Adipose tissue (tissue), 3 donors: ENCODE measurements around the gene DMBT1. TPM values are rescaled to one million over a fixed set of nuclear protein-coding genes. Genes with fewer than 3 reads are reported as not detected.

Source experiments
- H3K27ac ChIP-seq: one replicate; pipeline ENCODE4 v1.5.1; 2013; ENCODE audit warnings: low read depth, low read length
- WGBS, 3 donors: extraction: QIAGEN DNeasy Blood & Tissue Kit; methylation state at CpG; one replicate each; pipeline ENCODE4 v1.1.7; 2013; 5-methylcytosine and 5-hydroxymethylcytosine counted together
- polyA plus RNA-seq, 3 donors: library from polyadenylated mRNA; stranded (reverse); fragments of 200-250 nt; gene quantifications; one replicate each; pipeline ENCODE4 v1.2.3, GENCODE V29; 2013
- donor health status: healthy with polysubstance abuse.
- donor health status: Bipolar disorder and iron deficiency.
- donor health status: healthy.

The DMBT1 gene
- polyA plus RNA-seq, 3 donors = 0.03 to 0.63 (median 0.11) TPM

DNA sequence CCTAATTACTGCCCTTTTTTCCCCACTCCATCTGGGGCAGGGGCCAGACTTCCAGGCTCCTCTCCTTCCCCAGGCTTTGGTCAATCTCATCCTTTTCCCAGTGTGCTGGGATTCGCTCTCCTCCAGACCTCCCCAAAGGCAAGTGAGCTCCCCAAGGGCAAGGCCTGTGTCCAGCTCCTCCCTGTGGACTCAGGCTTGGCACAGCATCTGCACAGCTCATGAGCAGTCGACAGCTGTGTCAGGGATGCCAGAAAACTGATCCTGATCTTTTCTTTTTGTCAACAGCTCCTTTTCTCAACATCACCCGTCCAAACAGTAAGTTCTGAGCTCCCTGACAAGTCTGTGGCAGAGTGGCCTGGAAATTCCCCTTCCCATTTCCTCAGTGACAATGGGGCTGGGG lies 72.0 kb downstream of the DMBT1 start:
- H3K27ac ChIP-seq = no peak overlapping the region
- 42 to 59% (median 58%) methylated on average over 3 of the region's 3 CpGs for WGBS, 3 donors

DNA sequence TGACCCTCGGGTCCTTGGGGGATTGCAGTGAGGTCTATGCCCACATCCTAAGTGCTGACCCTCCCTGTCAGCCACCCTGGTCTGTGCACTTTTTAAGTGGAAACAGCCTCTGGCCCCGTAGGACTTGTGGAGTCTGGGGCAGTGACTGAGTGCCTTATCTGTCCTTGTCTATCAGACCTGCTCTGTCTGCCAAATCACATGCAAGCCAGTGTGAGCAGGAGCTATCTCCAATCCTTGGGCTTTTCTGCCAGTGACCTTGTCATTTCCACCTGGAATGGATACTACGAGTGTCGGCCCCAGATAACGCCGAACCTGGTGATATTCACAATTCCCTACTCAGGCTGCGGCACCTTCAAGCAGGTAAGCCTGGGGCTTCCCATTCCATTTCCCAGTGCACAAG lies 76.4 kb downstream of the DMBT1 start:
- no peak overlapping the region for H3K27ac ChIP-seq
- 27 to 75% (median 67%) methylated on average over 7 of the region's 7 CpGs for WGBS, 3 donors

DNA sequence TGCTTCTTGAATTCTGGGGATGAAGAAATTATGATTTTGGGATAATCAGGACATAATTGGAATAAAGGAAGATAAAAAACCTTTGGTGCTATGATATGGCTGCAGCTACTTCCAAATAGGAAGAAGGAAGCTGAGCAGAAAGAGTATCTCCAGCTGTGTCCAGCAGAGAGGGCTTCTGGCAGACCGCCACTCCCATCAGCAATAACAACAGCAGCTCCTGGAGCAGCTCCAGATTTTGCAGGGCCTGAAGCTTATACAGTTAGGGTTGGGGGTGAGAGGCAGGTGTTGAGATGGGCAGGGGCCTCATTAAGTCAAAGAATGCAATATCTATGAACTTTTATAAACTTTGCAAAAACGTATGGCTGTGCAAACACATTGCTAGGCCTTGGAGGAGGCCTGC lies 76.8 kb downstream of the DMBT1 start:
- WGBS, 3 donors = 35 to 55% (median 45%) methylated on average over 2 of the region's 2 CpGs
- H3K27ac ChIP-seq = no peak overlapping the region

DNA sequence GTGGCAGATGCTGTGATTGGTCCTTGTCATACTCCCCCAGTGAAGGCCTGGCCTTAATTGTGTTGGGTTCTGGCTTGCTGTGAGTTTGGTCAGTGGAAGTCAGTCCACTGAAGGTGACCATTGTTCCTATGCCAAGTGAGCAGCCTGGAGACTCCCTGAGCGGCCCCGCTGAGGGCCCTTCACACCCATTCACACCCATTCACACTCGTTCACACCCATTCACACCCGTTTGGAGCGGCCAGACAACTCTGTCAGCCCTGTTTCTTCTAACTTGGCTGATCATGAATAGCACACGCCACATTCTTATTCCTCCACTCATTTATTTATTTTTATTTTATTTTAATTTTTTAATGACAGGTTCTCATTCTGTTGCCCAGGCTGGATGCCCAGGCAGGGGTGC lies 77.6 kb downstream of the DMBT1 start:
- H3K27ac ChIP-seq = no peak overlapping the region
- 95 to 97% (median 96%) methylated on average over 6 of the region's 6 CpGs for WGBS, 3 donors

DNA sequence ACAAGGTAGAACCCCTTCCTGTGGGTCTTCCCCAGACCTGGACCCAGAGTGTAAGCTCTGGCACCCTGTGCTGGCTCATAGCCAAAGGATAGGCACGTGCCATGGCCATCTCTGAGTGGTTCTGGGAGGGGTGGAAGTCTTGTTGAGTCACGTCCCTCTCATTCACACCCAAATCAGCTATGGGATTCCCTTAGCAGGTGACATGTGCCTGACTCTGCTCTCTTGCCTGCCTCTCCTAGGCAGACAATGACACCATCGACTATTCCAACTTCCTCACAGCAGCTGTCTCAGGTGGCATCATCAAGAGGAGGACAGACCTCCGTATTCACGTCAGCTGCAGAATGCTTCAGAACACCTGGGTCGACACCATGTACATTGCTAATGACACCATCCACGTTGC lies 79.2 kb downstream of the DMBT1 start:
- WGBS, 3 donors = 70 to 76% (median 73%) methylated on average over 7 of the region's 7 CpGs
- H3K27ac ChIP-seq = no peak overlapping the region

DNA sequence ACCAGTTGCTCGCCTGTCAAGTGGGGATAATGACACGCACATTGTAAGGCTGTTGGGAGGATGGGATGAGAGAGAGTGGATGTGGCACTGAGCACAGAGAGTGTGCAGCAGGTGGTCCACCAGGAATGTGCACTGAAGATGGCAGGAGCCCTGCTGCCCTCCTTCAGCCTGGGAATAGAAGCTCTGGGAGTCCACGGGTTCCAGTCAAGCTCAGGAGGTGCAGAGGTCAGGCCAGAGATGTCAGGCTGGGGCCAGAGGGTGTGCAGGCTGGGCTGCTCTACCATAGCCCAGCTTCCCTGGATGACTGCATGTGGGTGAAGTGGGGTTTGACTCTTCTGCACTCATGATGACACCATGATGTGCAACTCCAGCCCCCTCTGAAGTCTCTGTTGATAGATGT lies 80.4 kb downstream of the DMBT1 start:
- WGBS, 3 donors = 65 to 83% (median 66%) methylated on average over 3 of the region's 3 CpGs
- no peak overlapping the region for H3K27ac ChIP-seq

DNA sequence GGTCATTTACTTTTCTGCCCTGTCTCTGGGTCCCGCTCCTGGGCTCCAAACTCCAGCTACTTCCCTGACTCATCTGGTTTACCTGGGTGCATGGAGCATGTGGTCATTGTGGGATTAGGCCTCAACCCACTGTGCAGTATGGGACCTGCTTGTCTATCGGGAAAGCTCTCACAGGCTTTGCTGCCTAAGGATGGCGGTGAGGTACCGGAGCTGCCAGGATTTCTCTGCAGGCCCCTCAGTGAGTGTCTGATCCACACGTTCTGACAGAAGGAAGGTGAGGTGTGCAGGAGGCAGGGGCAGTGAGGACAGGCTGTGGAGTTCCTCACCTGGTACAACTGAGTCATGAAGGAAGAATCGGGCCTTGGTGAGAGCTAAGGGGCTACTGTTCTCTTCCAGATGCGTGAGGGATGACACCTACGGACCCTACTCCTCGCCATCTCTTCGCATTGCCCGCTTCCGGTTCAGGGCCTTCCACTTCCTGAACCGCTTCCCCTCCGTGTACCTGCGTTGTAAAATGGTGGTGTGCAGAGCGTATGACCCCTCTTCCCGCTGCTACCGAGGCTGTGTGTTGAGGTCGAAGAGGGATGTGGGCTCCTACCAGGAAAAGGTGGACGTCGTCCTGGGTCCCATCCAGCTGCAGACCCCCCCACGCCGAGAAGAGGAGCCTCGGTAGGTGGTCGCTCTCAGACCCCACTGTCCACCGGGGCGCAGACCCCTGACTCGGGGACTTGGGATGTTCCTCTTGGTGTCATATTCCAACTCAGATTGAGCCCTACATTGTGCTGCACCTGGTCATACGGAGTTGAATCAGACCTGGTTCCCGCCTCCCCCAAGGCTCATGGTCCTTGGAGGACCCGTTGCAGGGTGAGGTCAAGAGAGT lies 82.4 kb downstream of the DMBT1 start:
- WGBS, 3 donors = 89 to 92% (median 89%) methylated on average over 31 of the region's 31 CpGs
- no peak overlapping the region for H3K27ac ChIP-seq

DNA sequence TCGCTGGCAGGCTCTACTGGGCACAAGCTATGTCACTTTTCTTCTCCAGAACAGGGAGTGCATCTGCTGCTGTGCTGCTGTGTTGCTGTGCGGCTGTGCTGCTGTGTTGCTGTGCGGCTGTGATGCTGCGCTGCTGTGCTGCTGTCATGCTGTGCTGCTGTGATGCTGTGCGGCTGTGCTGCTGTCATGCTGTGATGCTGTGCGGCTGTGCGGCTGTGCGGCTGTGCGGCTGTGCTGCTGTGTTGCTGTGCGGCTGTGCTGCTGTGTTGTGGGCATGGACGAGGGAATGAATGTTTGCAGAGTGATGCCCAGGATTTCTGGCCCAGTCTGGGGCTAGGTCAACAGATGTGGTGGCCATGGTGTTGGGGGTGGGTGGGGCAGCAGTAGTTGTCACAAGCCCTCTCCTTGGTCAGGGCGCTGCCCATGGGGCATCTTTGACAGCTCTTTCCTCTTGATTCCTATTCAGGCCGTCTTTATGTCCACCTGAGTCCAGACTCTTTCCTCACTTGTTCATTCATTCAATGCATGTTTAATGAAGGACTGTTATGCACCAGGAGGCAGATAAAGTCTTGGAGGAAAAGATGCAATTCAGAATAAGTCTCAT lies 83.5 kb downstream of the DMBT1 start:
- 81 to 93% (median 83%) methylated on average over 9 to 13 of the region's 13 CpGs for WGBS, 3 donors
- H3K27ac ChIP-seq = no peak overlapping the region

DNA sequence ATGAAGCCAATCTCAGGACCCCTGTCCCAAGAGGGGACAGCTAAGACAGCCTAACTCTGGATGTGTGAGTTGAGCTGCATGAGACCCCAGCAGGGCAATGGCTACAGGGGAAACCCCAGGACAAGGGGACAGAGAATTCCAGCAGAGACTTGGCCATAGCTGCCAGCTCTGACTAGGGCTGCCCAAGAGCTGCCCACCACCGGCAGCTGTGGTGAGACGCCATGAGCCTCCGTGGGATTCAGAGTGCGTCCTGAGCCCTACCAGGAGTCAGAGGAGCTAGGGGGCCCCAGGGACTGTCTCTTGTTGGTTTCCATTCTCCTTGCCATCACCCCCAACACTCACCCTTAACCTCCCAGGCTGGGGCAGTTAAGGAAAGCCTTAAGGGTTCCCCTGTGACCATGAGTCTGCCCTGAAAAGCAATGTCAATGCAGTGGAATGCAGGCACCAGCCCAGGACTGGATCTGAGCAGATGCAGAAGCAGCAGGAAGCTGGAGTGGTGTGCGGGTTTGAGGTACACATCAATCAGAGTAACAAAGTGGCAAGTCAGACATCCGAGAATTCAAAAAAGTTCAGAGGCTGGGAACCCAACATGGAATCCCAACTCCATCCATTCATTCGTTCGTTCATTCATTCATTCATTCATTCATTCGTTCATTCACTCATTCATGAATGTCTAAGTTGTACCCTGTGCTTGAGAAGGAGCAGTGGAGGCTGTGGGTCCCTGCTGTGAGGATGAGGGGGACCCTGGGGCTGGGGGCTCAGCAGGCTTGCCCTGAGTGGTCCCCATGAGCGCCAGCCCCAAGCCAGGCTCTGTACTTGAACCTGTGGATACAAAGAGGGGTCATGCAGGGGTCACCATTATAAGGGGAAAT lies 86.2 kb downstream of the DMBT1 start:
- 57 to 71% (median 57%) methylated on average over 10 of the region's 10 CpGs for WGBS, 3 donors
- no peak overlapping the region for H3K27ac ChIP-seq

DNA sequence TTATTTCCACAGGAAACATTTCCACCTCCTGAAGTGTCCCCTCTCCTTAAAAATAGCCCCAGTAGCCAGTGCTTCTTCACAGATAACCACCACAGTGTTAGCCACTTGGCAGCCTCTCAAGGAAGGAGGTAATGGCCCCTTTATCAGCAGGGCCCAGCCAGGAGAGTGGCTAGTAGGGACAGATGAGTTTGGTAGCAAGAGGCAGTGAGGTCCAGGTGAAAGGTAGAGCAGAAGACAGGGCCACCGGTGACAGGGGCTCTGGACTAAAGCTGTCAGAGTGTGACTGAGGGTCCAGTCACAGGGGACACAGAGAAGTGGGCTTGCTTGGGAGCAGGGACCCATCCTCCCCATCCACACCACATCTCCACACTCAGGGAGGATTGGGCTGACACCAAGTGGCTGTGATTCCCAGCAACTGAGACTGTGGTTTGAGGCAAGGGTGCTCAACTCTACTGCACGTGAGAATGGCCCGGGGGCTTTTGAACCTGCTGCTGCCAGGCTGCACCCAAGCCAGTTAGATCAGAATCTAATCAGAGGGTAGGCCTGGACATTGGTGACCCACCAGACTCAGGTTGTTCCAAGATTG lies 86.9 kb downstream of the DMBT1 start:
- 86 to 95% (median 92%) methylated on average over 3 of the region's 3 CpGs for WGBS, 3 donors

DNA sequence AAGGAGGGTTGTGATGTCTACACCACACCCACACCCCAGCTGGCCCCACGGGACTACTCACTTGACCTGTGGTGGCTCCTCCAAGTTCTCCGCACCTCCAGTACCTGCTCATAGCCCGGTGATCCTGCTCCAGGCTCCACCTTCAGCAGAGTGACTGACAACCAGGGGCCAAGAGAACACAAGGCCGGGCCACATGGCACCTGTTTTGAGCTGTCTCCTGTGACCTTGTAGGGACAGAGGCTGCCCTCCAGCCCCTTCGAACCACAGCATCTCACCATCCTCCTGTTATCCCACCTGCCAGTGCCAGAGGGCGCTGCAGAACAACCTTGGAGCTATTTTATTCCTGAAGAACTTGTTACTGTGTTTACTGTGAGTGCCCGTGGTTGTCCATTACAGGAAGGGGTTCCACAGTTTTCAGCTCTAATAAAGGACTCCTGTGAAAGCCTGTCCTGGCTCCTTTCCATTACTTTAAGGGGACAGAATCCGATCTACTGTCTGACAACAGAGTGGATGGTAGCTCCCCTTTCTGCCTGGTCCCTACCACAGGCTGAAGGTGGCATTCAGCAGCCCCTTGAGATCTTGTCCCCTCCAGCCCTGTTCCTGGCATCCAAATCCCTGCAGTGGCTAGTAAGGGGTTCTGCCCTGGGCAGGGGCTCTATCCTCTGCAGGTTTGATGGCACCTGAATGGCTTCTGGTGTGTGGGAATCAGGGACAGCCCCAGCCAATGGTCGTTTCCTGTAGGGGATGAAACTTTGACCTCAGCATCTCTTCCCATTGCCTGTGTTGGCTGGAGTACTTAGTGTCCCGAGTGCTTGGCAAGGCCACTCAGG lies 88.3 kb downstream of the DMBT1 start:
- WGBS, 3 donors = 16 to 34% (median 31%) methylated on average over 10 of the region's 10 CpGs
- H3K27ac ChIP-seq = no peak overlapping the region

More for the DNA sequence above, 86.9 kb downstream of the DMBT1 start:
- H3K27ac ChIP-seq = no peak overlapping the region

DNA sequence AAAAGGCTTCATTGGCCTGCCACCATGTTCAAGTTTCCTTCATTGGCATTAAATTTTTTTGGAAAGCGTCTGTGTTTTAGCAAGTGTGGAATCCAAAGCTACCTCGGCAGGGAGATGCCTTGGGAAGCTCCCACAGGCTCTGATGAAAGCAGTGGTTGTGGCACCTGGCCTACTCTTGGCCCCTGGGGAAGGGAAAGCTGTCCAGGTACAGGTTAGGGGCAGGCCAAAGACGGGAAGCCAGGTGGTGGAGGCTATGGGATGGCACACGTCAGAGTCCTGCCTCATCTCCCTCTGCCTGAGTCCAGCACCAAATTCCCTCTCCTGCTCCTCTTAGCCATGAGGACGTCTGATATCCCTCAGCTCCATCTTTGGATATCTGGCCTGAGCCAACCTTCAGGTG lies 89.3 kb downstream of the DMBT1 start:
- H3K27ac ChIP-seq = no peak overlapping the region
- WGBS, 3 donors = 74 to 89% (median 74%) methylated on average over 5 of the region's 5 CpGs

DNA sequence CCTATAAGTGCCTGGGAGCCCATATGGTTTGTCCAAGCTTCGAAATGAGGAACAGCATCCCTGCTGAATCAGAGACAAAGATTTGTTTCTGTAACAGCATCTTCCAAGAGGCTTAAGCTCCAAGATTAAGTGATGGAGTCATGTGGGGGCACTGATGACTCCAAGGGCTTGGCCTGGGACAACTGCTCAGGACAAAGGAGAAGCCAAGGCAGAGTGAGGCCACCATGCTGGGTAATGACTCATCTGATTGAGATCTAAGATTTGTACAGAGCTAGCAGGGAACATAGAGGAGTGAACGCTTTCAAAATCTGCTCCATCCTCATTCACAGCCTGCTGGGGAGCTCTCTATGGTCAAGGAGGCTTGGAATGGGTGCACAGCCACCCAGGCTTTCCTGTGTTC lies 89.8 kb downstream of the DMBT1 start:
- WGBS, 3 donors = 79 to 91% (median 89%) methylated on average over 2 of the region's 2 CpGs

DNA sequence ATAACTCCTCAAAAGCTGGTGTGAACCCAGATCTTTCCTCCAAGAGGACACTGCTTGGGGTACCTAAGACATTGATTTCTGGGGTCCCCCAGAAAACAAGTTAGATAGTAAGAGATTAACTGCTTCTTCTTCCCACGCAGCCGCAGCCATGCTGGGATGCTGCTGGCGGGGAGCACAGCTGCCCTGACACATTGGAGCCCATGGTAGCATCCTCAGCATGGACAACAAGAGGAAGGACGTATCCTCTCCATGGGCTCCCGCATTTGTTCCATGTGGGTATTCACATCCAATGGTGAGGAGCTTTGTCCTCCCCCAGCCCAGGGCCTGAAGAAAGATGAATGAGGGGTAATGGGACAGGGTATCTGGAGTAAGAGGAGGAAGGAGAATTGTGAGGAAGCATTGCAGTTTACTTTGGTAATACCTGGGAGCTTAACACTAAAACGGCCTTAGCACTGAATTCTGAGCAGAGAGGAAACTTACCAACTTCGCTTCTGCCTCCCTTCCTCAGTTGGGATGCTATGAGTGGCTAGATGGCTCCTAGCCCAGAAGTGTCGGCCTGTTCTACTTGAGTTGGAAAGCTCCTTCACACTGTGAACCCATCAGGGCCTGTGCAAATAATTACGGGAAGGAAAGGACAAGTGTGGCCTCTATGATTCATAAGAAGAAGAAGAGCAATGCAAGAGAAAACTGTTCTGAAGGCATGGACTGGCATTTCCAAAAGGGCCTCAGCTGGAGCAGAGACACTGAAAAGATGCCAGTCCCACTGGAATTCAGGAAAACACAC lies 95.2 kb downstream of the DMBT1 start:
- WGBS, 3 donors = 83 to 85% (median 84%) methylated on average over 9 of the region's 9 CpGs
- no peak overlapping the region for H3K27ac ChIP-seq

More for the DNA sequence above, 89.8 kb downstream of the DMBT1 start:
- no peak overlapping the region for H3K27ac ChIP-seq

DNA sequence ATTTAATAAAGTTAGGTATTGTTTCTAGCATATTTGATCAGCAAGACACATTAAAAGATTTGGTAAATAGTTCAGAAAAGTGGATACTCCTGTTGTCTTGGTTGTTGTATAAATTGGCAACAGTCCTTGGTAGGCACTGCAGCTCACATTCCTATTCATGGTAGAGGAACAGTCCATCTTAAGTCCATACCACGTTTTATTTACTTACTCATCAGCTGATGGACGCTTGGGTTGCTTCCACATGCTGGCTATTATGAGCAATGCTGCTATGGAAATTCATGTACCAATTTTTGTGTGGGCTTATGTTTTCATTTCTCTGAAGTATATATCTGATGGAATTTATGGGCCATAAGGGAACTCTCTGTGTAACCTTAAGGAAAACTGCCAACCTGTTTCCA lies 95.8 kb downstream of the DMBT1 start:
- no peak overlapping the region for H3K27ac ChIP-seq
- 52 to 76% (median 70%) methylated on average over 2 of the region's 2 CpGs for WGBS, 3 donors

DNA sequence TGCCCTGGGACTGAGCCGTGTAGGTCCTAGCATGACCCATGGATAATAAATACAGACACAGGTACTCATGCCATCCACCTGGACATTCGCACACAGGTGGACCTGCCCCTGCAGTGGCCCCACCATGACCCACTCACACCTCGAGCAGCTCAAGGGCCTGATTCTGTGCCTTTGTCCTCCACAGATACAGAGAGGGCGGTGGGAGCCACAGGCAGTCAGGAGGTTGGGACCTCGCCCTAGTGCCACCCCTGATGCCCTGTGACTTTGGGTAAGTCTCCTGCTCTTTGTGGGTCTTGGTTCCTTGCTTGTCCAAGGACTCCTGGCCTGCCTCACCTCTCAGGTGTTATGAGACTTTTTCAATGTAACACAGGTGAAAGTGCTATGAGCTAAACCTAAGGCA lies 96.2 kb downstream of the DMBT1 start:
- no peak overlapping the region for H3K27ac ChIP-seq
- 79 to 83% (median 83%) methylated on average over 5 of the region's 5 CpGs for WGBS, 3 donors

DNA sequence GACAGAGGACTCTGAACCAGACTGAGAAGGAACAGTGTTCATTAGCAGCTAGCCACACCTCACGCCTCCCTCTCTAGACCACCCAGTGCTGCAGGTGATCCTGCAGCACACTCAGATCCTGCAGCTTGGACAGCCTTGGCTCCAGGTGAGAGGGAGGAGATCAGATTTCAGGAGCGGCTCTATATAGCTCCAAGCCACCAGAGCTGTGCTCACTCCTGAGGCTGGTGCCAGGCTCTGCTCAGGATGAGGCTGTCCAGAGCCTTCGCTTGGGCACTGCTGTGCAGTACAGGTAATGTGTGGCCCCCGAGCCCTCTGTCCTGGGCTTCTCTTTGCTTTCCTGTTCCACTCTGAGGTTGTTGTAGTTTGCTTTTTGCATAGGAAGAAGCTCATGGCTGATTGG lies 96.7 kb downstream of the DMBT1 start:
- no peak overlapping the region for H3K27ac ChIP-seq
- WGBS, 3 donors = 64 to 81% (median 71%) methylated on average over 4 of the region's 4 CpGs
